ENCODE measurements around the gene SDS.

Gene SDS

DNA sequence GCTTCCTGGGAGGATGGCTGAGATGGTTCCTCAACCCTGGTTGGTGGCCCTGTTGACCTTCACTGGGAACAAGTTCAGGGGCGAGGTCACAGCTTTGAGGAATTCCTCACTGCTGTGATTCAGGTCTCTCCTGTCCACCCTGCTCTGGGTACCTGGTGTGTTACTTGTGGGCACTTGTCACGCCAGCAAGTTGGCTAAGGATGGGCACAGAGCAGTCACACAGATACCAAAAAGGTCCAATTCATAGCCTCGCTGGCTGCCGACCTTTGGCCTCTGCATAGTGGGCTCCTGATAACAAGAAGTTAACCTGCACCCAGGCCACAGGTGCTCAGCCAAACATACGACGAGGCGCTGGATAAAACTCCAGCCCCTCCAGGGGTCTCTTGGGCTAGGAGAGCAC is 11.2 kb downstream of the SDS start:
- H3K4me3 ChIP-seq: no peak overlapping the region
- no peak for DNase-seq
- TF ChIP-seq, protein P1, sequence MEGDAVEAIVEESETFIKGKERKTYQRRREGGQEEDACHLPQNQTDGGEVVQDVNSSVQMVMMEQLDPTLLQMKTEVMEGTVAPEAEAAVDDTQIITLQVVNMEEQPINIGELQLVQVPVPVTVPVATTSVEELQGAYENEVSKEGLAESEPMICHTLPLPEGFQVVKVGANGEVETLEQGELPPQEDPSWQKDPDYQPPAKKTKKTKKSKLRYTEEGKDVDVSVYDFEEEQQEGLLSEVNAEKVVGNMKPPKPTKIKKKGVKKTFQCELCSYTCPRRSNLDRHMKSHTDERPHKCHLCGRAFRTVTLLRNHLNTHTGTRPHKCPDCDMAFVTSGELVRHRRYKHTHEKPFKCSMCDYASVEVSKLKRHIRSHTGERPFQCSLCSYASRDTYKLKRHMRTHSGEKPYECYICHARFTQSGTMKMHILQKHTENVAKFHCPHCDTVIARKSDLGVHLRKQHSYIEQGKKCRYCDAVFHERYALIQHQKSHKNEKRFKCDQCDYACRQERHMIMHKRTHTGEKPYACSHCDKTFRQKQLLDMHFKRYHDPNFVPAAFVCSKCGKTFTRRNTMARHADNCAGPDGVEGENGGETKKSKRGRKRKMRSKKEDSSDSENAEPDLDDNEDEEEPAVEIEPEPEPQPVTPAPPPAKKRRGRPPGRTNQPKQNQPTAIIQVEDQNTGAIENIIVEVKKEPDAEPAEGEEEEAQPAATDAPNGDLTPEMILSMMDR (IDR thresholded peaks at IDR 0.05): no peak
- H3K27me3 ChIP-seq: peaks cover 0 to 5% of the 10 kb centered on the region in 2 donors
- H3K36me3 ChIP-seq: peaks cover 21 to 46% (median 38%) of the 10 kb centered on the region in 3 donors
- no peaks in the 10 kb centered on the region for H3K9me3 ChIP-seq
- H3K4me1 ChIP-seq: no peaks in the 10 kb centered on the region
- intact Hi-C loops (cut with DNase I; ENCODE audit: low total_unique reads): no loop called here
- no peak overlapping the region for H3K27ac ChIP-seq

DNA sequence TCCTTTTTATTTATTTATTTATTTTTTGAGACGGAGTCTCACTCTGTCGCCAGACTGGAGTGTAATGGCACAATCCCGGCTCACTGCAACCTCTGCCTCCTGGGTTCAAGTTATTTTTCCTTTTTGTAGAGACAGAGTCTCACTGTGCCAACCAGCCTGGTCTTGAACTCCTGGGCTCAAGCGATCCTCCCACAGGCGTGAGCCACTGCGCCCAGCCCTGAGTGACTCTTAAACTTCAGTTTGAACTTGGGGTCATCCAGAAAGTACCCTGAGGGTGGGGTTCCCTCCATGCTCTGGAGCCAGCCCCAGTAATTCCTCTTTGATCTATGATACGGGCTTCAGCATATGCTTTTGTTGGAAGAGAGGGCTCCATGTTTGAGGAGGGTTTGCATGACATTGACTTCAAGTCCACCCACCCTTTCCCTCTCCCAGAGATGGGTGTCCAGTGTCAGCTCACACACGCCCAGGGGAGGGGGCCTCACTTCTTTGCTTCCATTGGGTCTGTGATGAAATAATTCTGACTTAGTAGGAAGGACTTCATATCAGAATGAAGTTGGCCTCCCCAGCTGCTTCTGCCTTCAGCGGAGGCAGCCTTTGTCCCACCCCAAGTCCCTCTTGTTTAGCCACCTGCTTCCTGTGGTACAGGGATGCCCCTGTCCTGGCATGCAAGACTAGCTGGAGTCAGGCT is 11.9 kb downstream of the SDS start:
- TF ChIP-seq, protein P1 (IDR thresholded peaks at IDR 0.05): no peak
- Histone ChIP-seq H3K9me3 (no peaks in the 10 kb centered on the region), H3K4me3 (no peak overlapping the region), H3K27me3 (no peaks in the 10 kb centered on the region), H3K36me3 (peaks cover 29 to 53% (median 45%) of the 10 kb centered on the region in 3 donors), H3K4me1 (no peaks in the 10 kb centered on the region), H3K27ac (no peak overlapping the region)
- intact Hi-C loops (cut with DNase I; ENCODE audit: low total_unique reads): no loop called here
- no peak for DNase-seq

DNA sequence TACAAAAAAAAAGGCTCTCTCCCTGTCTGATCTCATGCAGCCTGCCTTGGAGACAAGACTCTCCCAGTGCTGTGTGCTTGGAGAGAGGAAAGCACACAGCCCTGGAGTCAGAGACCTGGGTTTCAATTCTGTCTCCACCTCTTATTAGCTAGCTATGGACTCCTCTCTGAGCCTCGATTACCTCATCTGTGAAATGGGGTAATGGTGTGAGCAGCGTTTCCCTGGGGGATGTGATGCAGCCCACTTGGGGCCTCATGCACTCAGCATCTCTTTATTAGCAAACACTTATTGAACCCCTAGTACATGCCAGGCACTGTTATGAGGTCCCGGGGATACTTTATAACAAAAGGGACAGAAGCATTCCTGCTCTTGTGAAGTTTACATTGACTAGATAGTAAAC is 12.5 kb downstream of the SDS start:
- Histone ChIP-seq H3K27me3 (no peaks in the 10 kb centered on the region), H3K36me3 (peaks cover 35 to 59% (median 52%) of the 10 kb centered on the region in 3 donors), H3K9me3 (no peaks in the 10 kb centered on the region), H3K27ac (no peak overlapping the region), H3K4me3 (no peak overlapping the region), H3K4me1 (no peaks in the 10 kb centered on the region)
- TF ChIP-seq, protein P1 (IDR thresholded peaks at IDR 0.05): no peak
- intact Hi-C loops (cut with DNase I; ENCODE audit: low total_unique reads): no loop called here
- no peak for DNase-seq

DNA sequence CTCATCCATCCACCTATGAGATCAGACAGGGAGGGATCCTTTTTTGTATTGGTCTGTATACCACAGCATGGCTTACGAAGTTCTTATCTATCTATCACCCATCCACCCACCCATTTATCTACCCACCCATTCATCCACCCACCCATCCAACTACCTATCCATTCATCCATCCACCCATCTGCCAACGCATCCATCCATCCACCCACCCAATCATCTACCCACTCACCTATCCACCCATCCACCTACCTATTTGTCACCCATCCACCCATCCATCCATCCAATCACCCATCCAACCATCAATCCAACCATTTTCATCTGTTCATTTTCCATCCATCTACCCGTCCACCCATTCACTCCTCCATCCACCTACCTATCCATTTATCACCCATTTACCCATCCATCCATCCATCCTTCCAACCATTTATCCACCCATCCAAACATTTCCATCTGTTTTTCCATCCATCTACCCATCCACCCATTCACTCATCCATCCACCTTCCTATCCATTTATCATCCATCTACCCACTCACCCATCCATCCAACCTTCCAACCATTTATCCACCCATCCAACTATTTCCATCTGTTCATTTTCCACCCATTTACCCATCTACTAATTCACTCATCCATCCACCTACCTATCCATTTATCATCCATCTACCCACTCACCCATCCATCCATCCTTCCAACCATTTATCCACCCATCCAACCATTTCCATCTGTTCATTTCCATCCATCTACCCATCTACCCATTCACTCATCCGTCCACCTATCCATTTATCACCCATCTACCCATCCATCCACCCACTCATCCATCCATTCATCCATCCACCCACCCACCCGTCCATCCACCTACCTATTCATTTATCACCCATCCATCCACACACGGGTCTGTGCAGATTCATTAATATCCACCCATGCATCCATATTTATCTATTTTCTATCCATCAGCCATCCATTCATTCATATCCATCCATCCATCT is 13.3 kb downstream of the SDS start:
- no peak for DNase-seq
- Histone ChIP-seq H3K27ac (no peak overlapping the region), H3K36me3 (peaks cover 36 to 67% (median 57%) of the 10 kb centered on the region in 3 donors), H3K27me3 (no peaks in the 10 kb centered on the region), H3K4me1 (no peaks in the 10 kb centered on the region), H3K4me3 (no peak overlapping the region), H3K9me3 (no peaks in the 10 kb centered on the region)
- intact Hi-C loops (cut with DNase I; ENCODE audit: low total_unique reads): no loop called here
- TF ChIP-seq, protein P1 (IDR thresholded peaks at IDR 0.05): no peak

DNA sequence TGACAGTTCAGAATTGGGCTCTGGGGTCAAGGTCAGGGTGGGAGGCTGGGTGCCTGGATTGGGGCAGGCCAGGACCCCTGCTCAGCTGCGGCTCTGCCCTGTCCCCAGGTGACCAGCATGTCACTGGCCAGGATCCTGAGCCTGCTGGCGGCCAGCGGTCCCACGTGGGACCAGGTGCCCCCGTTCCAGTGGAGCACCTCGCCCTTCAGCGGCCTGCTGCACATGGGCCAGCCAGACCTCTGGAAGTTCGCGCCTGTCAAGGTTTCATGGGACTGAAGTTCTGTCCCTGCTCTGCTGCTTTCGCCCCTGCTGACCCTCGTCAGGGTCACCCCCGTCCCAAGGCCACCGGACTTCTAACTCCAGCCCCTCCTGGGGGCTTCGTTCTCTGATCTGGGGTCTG is 15.3 kb downstream of the SDS start:
- H3K4me1 ChIP-seq: no peaks in the 10 kb centered on the region
- no peaks in the 10 kb centered on the region for H3K27me3 ChIP-seq
- no peak for DNase-seq
- H3K9me3 ChIP-seq: no peaks in the 10 kb centered on the region
- intact Hi-C loops (cut with DNase I; ENCODE audit: low total_unique reads): no loop called here
- TF ChIP-seq, protein P1 (IDR thresholded peaks at IDR 0.05): no peak
- peaks cover 54 to 87% (median 77%) of the 10 kb centered on the region in 3 donors for H3K36me3 ChIP-seq
- H3K4me3 ChIP-seq: no peak overlapping the region
- H3K27ac ChIP-seq: no peak overlapping the region

Measured in tibial artery (tissue), 4 donors.